Activated CD4-positive, alpha-beta T cell treated with anti-CD3 and anti-CD28 coated beads, Interleukin-2, amount 50 U/mL, for 24 hours (primary cell): ENCODE data around the gene LSM10.

Experiments used
- DNase-seq, 2 donors: peaks; one replicate each; pipeline ENCODE4 v3.0.0-alpha.2; 2020; ENCODE audit warnings: low read depth in 1 of 2, low spot score in 1 of 2

The LSM10 gene

DNA sequence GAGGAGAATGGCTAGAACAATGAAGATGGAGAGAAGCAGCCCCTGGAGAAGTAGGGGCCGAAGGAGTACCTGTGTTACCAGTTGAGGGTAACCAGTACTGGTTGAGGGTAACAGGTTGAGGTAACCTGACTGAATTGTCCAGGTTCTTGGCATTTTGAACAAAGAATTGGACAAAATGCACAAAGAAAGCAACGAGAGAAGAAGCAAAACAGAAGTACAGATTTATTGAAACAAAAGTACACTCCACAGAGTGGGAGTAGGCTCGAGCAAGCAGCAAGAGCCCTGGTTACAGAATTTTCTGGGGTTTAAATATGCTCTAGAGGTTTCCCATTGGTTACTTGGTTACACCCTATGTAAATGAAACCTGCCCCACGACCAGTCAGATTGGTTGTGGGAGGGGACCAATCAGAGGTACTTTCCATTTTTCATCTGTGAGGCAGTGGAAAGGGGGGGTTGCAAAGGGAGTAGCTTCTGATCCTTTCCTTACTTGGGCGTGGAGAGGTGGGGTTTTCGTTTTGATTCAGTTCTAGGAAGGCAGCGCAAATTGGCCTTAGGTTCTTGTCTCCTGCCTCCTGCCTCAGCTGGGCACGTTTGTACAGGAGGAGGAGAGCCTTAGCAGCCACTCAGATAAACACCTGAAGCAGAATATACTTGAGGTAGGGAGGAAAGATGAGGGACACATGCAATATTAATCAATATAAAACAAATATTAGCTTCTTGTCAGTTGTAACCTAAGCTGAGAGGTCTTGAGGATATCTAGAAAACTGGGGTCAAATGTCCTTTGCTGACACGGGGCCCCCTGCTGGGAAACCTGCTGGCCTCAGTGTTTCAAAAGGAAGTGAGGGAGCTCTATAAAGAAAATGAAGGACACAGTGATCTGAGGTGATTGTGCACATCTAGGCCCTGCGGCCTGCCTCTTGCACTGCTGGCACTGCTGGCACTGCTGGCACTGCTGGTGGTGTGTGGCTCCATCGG is 14.3 kb upstream of the LSM10 start:
- peak in 1 of 2 donors; percentile 40 for DNase-seq

DNA sequence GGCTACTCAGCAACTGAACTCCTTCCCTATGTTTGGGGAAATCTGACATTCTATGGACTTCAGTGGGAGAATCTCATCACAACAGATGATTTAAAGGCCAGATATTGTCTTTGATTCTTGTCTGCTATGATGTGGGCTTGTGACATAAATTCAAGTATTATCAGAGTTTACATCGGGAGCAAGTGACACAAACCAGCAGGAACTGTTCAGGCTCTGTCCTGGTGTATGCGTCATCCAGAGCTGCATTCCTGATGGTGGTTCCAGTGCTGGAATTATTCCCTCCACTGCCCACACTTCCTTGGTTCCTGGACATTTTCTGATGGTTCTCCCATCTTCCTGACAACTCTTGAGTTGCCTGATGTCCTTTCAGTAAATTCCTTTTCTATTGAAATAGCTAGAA is 10.8 kb upstream of the LSM10 start:
- no peak for DNase-seq

DNA sequence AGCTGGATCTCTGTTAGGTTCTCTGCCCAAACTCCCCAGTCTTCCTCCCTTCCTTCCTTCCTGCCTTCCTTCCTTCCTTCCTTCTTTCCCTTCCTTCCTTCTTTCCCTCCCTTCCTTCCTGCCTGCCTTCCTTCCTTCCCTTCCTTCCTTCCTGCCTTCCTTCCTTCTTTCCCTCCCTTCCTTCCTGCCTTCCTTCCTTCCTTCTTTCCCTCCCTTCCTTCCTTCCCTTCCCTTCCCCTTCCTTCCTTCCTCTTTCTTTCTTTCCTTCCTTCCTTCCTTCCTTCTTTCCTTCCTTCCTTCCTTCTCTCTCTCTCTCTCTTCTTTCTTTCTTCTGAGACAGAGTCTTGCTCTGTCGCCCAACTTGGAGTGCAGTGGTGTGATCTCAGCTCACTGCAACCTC is 8.7 kb upstream of the LSM10 start:
- DNase-seq, result no peak

DNA sequence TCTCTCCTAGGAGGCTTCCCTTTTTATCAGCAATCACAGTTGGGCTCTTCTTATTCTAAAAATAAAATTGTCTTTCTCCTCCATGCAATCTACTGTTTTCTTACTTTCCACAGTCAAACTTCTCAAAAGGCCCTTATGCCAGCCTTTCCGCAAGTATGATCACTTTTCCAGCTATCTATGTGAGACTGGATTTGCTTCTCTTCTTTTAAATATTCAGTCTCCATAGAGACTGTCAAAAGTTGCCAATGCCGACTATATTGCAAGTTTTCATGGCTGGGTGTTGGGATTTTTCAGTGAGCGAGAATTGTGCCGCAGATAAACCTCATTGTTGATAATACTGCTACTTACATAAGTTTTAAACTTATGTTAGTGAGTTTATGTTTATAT is 4.8 kb upstream of the LSM10 start:
- no peak for DNase-seq

DNA sequence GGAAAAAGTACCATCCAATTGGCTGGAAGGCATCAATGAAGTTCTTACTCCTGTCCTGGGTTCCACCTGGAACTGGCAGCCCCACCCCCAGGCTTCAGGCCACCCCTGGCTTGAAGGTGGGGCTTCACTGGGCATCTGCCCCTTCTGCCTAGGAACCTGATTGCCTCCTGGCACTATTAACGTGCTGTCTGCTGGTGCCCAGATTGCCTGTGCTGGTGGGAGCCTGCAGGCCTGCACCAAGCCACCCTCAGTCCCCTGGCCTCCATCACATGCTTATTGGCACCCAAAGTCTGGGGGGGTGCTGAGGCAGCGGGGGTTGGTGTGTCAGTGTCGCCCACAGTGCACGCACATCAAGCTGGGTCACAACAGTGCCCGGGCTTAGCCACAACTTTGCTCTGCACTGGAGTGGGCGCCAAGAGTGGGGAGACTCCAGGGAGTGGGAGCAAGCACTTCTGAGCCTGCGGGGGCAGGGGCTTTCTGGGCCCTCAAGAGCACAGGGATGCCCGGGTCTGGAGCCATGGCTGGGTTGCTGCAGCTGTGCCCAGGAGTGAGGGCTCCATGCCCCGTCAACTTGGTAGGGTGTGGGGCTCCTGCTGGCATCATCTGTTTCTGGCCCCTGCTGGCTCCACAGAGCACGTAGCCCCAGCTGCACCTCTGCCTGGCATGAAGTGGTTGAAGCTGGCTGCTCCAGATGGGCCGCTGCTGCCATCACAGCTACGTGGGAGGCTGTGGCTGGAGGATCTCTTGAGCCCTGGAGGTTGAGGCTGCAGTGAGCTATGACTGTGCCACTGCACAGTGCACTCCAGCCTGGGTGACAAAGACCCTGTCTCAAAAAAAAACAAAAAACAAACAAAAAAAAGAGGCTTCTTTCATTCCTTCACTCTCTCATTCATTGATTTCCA is 4.1 kb upstream of the LSM10 start:
- DNase-seq, result no peak

DNA sequence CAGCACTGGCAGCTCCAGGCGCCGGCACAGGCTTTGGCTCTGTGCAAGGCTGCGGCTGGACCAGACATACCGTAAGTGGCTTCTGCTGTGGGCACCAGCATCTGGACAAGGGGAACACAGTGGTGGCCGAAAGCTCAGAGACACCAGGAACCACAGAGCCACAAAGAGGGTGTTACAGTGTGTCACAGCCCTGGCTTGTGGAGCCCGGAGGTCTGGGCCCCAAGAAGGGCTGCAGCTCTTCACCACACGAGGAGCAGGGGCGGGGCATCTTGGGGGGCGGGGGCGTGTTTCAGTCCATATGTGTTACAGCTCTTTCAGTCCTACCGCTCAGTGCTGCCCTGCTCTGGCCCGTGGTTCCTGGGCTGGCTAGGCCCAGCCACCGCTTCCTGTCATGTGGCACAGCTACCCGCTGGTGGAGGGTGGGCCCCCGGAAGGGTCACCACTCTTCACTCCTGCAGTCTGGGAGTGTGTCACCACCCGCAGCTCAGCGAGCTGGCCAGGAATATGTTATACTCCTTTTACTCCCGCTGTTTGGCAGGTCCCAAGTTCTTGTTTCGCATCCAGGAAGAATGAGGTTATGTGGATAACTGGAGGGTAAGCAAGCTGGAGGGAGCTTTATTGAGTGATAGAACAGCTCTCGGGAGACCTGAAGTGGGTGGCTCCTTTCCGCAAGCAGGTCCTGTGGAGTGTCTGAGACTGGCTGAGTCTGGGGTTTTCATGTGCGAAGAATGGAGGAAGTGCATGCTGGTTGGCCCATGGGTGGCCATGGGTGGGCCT is 3.3 kb upstream of the LSM10 start:
- peak in 1 of 2 donors; percentile 26 for DNase-seq

DNA sequence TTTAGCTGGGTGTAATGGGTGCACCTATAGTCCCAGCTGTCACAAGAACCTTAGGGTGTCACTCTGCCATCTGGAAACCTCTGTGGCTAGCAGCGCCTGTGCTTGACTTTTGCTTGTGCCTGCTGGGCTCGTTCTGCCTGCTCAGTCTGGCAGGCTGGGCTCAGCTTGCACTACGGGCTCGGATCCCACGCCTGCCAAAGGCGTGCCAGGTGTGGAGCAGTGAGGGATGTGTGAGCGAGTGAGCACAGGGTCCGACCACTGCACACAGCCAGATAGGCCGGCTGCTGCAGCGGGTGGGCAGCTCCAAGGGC is 2.8 kb upstream of the LSM10 start:
- DNase-seq, result no peak

DNA sequence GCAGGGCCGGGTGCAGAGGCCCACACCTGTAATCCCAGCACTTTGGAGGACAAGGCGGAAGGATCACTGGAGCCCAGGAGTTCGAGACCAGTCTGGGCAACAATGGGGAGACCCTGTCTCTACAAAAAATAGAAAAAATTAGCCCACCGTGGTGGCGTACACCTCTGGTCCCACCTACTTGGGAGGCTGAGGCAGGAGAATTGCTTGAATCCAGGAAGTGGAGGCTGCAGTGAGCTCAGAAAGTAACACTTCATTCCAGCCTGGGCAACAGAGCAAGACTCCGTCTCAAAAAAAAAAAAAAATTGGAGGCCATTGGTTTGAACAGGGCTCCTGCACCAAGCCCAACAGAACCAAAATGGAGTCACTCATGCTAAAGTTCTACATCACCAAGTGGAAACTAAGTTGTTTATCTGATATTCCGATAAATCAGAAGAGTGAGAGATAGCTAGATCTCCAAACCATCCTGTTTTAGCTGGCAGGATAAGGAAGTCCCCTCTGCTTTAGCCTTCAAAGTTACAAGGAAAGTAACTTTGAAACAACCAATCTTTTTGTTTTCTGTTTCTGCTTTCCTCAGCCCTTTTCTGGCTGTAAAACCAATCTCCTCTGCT is 766 bp upstream of the LSM10 start:
- DNase-seq, result no peak

DNA sequence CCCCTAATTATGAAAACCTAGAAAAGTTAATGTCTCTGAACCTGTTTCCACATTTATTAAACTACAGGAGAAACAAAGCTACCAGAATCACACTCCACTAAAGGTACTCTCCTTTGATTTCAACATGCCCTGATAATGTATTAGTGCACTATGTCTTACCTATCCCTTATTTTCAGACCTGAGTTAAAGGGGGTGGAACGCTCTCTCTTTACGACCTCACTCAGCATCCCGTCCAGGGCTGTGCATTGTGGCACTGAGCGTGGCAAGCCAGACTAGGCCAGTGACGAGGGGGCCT is 678 bp downstream of the LSM10 start:
- DNase-seq, result peak in 1 of 2 donors; percentile 30

DNA sequence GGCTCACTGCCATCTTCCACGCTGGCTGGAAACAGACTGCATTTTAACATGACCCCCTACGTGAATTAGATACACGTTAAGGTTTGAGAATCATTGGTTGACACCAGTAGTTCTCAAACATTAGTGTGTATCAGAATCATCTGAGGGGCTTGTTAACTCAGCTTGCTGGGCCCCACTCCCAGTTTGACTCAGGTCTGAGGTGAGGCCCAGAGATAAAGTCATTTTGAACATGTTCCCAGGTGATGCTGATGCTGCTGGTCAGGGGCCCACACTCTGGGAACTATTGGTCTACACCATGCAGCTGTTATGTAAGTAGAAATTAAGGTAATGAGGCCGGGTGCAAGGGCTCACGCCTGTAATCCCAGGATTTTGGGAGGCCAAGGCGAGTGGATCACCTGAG is 1.3 kb downstream of the LSM10 start:
- no peak for DNase-seq

DNA sequence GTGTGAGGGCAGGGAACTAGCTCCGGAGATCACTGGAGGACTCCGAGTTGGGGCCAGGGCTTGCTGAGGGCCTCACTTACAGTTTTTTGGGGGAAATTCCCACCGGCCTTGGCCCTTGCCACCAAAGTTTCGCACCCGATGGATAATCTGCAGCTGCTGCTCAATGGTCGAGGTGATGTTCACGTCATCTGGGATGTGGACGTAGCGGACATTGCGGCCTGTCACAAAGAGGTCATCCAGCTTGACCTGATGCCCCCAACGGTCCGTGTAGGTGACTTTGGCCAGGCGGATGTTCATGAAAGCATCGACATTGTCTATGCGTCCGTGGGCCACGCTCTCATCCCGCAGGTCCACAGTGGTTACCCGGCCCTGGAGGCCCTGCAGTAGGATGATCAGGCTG is 4.0 kb downstream of the LSM10 start:
- DNase-seq, result no peak

DNA sequence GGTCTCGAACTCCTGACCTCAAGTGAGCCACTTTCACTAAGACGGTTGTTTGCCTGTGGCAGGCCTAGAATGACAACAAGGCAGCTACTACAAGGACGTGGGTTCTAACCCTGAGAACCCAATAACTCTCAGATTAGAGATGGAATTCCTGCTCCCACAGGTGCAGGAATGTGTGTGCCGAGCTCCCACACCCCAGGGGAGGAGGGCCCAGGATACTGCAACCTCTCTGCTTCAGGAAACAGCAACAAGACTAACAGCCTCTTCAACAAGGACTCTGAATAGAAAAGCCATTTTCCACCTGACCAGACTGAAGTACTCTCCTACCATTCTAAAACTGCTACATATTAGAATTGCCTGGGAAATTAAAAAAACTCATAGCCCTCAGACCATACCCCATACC is 4.9 kb downstream of the LSM10 start:
- no peak for DNase-seq

DNA sequence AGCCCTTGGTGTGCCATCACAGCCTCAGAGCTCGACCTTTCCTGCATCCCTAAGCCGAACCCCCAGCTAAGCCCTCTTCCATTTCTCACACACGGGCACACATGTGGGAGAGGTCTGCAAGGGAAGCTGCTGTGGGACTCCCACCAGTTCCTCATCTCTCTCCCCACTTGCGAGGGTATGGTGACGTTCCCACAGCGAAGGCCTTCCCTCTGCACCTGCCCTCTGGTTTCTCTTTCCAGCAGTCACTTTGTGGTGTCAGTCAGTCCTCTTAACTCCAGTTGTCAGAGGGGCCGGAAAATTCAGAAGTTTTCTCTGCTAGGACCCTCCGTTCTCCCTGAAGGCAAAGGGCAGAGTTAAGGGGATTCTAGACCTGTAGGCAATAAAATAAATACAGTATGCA is 6.4 kb downstream of the LSM10 start:
- no peak for DNase-seq

DNA sequence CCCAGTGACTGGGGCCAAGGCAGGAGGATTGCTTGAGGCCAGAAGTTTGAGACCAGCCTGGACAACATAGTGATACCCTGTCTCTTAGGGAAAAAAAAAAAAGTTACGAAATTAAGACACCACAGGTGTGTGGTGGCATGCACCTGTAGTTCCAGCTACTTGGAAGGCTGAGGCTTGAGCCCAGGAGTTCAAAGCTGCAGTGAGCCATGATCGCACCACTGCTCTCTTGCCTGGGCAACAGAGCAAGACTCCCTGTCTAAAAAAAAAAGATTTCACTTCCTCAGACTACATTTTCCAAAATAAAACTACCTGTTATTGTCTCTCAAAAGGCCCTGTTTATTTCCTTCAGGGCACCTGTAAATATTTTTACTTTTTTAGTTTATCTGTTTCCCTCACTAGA is 7.3 kb downstream of the LSM10 start:
- no peak for DNase-seq

DNA sequence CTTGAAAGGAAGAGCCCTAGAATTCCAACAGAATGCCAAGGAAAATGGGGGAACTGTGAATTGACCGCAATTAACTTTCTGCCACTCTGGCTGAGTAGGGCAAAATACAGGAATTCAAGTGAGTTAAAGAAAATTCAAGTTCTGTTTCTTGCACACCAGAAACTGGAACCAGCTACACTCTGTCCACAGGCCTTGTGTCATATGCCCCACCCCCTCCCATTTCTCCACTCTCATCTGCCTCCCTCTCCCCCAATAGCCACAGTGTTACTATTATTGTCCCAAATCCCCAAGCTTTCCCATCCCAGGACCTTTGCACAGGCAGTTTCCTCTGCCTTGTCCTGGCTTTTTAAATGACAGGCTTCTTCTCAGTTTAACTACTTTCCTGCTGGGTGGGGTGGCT is 7.7 kb downstream of the LSM10 start:
- no peak for DNase-seq

DNA sequence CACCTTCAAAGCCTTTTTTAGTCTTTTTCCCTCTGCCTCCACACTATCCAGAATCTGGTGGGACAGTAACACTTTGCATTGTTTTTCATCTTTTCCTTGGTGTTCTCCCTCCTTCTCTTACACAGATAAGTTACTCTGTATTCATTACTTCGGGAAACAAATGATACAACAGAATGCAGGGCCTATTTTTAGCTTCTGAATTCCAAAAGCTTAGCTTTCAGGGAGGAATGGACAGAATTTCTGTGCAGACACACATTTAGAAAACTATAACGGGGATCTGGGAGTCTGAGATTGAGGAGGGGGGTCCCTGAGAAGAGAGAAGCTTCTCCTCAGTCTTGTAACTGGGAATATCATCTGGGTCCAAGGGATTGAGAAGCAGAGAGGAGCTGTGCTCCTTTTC is 8.4 kb downstream of the LSM10 start:
- no peak for DNase-seq

DNA sequence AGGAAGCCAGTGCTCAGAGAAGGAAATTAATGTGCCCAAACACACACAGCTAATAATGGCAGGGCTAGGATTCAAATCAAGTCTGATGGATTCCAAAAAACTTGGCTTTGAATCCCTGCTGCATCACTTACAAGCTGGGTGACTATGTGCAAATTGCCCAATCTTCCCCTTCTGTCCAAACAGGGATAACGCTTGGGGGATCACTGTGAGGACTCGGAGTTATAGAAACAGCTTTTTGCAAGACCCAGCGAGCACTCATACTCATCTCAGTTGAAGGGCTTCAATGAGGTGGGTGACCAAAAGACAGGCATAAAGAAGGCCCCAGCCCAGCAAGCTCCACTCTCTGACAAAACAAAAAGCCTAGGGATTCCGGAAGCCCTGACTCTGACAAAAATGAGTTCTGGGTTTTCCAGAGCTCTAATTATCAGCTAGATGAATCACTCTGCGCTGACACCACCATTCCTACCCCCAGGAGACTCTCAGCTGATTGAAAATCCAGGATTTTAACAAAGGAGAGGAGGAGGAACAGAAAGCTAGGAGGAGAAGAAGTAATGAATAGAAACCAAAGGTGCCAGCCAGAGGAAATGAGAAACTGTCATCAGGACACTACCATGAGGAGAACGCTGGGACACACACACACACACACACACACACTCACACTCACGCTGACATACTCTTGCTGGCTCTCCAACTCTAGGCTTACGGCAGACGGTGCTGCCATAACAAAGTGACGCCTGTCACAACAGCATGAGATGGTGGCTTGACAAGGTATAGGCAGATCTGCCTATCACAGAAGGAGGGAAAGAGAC is 10.4 kb downstream of the LSM10 start:
- DNase-seq, result no peak

DNA sequence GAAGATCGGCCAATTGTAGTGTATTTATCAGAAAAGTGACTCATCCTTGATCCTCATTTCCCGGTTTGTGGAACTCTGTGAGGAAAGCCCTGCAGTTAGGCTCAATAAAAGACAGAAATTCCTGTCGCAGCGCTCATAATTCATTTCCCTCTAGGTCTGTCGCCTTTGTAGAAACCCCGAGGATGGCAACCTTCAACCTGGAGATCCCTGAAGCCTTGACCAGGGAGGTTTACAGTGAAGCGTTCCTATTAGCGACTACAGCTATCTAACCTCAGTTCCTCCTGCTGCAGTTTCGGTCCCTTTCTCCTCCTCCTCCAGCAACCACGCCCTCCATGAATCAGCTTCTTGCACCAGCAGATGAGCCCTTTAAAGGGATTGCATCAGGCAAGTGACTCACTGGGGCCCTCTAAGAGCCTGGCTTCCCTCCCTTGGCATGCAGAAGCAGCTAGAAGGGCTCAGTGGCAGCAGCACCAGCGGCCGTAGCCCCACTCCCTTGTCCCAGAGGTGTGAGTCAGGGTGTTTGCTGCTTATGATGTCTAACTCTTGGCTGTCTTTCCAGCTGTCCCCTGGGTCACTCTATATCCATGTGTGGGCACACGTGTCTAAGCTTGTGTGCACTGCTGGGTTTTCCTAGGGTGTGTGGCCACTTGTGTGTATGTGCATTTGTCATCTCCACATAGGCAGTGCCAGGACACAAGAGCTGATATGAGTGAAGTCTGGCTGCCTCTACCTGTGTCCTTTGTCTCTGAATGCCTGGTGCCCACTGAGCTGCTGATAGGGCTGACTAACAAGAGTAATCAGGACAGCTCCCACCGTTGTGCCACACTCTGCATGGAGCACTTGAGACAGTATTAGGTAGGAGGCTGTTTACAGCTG is 11.2 kb downstream of the LSM10 start:
- peak; percentile 74 to 92 for DNase-seq
